Measurements from ENCODE around the gene ENOPH1.
"Not testable (repeated sequence)": the region's sequence is repeated elsewhere in the genome, so short reads cannot be mapped to it uniquely, and the experiment has no call there.

The ENOPH1 gene

DNA sequence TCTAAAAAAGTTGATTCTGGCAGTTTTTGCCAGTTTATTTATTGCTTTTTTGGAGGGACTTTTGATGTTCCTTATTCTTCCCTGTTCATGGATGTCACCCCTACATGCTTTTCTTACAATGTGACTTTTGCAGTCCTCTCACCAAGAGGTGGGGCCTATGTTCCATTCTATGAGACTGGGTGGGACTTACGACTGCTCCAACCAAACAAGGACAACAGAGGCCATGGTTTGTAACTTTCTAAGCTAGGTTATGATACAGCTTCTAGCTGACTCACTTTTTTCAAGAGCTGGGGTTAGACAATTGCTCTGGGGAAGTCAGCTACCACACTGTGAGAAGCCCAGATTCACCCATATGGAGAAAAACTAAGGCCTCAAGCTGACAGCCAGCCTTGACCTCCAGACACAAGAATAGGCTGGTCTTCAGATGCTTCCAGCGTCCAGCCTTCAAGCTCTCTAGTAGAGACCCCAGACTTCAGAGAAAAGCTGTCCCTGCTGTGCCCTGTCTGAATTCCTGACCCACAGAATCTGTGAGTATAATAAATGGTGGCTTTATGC lies 39.5 kb downstream of the ENOPH1 start:
- no peak for DNase-seq (ENCODE audit: low read depth)

DNA sequence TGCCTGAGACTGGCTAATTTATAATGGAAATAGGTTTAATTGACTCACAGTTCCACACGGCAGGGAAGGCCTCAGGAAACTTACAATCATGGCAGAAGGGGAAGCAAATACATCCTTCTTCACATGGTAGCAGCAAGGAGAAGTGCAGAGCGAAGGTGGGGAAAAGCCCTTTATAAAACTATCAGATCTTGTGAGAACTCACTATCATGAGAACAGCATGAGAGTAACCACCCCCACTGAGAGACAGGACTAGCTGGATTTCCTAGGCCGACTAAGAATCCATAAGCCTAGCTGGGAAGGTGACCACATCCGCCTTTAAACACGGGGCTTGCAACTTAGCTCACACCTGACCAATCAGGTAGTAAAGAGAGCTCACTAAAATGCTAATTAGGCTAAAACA lies 42.7 kb downstream of the ENOPH1 start:
- not testable (repeated sequence) for DNase-seq (ENCODE audit: low read depth)

DNA sequence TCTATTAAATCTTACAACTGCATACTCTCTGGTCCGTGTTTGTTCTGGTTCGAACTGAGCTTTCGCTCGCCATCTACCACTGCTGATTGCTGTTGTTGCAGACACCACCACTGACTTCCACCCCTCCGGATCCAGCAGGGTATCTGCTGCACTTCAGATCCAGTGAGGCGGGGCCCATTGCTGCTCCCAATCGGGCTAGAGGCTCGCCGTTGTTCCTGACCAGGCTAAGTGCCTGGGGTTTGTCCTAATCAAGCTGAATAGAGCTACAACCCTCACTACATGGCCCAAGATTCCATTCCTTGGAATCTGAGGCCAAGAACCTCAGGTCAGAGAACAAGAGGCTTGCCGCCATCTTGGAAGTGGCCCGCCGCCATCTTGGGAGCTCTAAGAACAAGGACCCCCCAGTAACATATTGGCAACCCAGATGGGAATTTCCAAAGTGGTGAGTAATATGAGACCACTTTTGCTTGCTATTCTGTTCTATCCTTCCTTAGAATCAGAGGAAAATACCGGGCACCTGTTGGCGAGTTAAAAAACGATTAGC lies 43.3 kb downstream of the ENOPH1 start:
- no peak for DNase-seq (ENCODE audit: low read depth)

DNA sequence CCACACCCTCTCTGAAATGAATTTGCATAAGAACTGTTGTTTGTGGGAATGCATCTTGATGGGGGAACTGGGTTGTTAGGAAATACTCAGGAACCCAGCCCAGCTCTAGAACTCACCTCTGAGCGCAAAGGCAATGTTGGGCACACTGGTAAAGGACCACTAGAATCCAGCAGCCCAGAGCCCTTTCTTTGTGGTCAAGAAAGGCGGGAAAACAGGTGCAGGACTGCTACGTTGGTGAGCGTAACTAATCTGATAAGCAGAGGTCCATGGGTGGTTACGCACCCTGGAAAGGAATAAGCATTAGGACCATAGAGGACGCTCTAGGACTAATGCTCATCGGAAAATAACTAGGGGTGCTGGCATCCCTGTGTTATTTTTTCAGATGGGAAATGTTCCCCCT lies 45.5 kb downstream of the ENOPH1 start:
- DNase-seq (ENCODE audit: low read depth): not testable (repeated sequence)

DNA sequence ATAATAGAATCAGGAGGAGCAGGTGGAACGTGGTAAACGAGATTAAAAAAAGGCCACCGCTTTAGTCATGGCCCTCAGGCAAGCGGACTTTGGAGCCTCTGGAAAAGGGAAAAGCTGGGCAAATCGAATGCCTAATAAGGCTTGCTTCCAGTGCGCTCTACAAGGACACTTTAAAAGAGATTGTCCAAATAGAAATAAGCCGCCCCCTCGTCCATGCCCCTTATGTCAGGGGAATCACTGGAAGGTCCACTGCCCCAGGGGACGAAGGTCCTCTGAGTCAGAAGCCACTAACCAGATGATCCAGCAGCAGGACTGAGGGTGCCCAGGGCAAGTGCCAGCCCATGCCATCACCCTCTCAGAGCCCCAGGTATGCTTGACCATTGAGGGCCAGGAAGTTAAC lies 47.1 kb downstream of the ENOPH1 start:
- not testable (repeated sequence) for DNase-seq (ENCODE audit: low read depth)

DNA sequence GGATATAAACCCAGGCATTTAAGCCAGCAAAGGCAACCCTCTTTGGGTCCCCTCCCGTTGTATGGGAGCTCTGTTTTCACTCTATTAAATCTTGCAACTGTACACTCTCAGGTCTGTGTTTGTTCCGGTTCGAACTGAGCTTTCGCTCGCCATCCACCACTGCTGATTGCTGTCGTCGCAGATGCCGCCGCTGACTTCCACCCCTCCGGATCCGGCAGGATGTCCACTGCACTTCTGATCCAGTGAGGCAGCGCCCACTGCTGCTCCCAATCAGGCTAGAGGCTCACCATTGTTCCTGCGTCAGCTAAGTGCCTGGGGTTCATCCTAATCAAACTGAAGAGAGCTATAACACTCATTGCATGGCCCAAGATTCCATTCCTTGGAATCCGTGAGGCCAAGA lies 49.2 kb downstream of the ENOPH1 start:
- DNase-seq (ENCODE audit: low read depth): no peak

DNA sequence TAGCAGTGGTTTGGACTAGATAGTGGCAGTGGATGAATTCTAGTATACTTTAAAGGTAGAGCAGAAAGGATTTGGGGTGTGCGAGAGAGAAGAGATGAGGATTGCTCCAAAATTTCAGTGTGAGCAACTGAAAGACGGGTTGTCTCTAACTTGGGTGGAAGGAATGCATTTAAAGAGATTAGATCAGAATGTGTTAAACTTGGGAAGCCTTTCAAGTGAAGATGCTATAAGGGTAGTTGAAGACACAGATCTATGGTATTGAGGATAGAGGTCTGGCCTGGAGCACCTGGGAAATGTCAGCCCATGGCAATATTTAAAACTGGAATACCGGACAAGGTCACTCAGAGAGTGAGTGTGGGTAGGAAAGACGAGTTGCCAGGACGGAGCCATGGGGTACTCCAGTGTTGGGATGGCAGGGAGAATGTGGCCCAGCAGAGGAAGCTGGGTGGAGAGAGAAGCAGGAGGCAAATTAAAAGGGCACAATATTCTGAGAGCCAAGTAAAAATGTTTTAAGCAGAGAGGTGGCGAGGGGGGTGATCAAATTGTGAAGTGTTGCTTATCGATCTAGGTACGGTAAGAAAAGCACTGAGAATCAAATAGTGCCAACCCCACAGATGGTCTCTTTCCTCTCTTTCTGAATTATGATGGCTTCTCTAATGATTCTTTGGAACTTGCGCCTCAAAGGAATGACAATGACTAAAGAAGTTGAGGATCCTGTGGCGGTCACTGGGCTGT lies 50.5 kb downstream of the ENOPH1 start:
- DNase-seq (ENCODE audit: low read depth): no peak

DNA sequence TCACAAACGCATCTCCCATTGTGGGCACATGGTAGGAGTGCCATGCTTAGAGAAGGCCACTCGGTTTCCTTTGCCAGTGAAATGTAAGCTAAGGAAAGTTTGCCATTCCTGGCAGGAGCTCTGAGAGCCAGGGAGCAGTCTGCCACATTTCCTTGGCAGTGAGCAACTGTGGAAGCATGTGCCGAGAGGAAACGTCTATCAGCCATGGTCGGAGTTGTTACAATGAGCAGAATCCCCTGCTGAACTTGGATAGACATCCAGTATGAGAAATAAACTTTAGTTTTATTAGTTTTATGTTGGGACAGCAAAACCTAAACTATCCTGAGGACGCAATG lies 51.1 kb downstream of the ENOPH1 start:
- DNase-seq (ENCODE audit: low read depth): no peak

DNA sequence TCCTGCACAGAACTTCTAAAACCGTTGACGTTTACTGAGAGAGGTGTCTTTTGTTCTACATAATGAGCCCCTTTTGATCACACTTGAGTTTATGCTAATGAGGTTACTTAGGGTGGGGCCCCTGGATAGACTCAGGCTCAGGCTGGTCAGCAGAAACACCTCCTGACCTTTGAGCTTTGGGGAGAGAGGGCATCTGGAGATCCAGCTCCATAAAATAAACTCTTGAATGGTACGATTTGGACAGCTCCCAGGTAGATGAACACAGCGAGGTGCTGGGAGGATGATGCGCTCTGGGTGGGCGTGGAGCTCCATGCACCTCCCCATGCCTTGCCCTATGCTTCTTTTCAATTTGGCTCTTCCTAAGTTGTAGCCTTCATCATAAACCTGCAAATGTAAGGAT lies 52.0 kb downstream of the ENOPH1 start:
- DNase-seq (ENCODE audit: low read depth): no peak

DNA sequence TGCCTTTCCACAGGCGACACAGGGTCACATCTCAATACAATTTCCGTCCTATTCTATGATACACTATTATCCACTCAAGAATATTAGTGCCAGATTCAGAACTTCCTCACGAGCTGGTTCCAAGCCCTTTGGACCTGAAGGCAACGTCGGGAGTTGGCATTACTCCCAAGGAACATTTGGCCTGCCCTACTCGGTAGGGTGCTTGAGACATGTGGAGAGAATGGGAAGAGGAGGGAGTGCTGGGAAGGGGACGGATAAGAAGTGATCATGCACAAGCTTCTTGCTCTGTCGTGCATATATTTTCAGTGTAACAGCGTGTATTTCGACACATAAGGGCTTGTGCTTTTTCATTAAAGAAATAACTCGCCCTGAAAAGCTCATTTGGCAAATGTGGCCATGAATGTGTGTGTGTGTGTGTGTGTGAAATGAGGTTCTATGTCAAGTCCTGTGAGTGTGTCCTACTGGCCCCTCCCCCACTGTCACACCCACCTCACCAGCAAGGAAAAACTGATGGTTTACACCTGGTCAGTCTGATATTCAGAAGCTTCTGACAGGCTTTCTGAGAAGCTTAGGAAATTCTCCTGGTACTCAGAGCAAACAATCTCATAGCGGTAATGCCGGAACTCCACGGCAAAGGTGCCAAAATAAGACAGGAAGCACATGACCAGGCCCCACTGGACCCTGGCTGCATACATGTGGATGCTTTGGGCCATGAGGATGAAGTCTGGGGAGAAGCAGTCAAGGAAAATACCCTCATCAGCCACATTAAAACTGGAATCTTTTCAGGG lies 54.8 kb downstream of the ENOPH1 start:
- DNase-seq (ENCODE audit: low read depth): no peak

DNA sequence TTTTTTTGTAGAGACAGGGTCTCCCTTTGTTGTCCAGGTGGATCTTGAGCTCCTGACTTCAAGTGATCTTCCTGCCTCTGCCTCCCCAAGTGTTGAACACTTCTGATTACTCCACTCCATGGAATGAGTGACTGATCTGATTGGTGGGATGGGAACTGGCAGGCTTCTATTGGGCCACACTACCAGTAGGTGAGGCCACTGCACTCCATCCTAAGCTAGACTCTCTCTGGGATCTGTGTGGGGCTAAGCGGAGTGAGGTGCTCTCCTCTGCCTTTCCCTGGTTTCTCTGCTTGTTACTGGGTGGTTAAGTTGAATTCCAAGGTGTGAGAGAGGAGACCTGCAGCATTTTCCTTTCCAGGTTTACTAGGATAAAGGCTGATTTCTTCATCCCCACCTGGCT lies 58.7 kb downstream of the ENOPH1 start:
- no peak for DNase-seq (ENCODE audit: low read depth)

DNA sequence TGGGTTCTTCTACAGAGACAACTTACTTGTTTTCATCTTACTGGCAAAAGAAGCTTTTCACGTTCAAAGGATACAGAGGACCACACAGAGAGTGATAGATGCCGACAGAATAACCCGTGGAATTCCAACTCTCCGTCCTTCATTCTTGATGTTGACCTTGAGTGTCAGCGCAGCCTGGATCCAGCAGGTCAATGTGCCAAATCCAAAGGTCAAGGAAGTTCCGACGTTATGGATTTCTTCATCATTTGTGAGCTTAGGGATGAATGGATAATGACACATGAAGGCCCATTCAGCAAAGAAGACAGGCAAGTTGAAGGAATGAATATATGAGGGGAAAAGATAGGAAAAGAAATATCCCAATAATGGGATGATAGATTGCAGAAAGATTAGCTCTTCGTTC lies 59.6 kb downstream of the ENOPH1 start:
- DNase-seq (ENCODE audit: low read depth): no peak

DNA sequence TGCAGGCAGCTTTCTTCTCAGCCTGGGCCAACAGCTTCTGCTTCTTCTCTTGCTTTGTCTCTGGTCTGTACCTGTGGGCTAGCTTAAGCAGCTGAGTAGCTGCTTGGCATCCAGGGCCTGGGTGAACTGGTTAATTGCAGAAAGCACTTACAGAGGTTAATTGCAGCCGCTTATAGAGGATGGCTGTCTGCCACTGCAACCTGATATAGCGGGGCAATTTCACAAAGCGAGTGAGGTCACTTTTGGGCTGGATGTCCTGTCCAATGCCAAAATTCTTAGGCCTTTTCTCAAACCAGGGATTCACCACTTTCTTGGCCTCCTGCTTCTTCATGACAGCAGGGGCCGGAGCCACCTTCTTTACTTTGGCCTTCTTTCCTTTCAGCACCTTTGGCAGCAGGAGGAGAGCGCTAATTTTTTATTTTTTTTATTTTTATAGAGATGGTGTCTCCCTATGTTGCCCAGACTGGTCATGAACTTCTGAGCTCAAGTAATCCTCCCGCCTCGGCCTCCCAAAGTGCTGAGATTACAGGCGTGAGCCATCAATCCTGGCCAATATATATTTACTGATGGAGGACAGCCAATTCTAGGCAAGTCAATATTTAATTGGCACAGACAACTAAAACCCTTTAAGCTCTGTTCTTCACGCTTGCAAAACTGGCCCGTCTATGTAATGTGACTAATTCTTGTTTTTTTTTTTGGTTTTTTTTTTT lies 61.0 kb downstream of the ENOPH1 start:
- no peak for DNase-seq (ENCODE audit: low read depth)

DNA sequence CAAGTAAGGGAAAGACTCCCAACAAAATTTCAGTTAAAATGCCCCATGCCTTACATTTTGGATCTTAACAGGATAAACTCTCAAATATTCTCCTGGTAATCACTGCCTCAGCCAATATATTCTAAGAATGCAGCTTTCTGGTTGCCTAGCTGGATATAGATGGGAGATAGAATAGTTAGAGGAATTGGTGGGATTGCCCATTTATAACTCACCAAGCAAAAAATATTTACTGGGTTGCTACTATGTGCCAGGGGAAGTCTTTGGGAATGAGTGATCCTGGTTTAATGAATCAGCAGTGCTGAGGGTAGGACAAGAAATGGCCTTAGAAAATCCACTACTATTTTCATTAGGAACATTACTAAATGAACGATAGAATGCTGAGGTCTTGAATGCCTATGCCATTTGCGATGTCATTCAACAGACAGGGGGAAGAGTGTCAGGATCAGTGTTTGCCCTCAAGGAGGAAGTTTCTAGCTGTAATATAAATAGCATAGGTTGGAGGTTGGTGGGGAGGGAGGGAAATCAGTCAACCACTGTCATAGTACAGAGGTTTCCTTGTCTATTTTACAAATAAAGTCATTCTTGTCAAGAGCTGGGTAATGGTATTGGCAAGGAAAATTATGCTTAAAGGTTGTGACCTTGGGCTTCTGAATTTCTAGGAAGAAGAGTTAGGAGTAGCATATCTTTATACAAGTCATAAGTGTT lies 63.5 kb downstream of the ENOPH1 start:
- no peak for DNase-seq (ENCODE audit: low read depth)

DNA sequence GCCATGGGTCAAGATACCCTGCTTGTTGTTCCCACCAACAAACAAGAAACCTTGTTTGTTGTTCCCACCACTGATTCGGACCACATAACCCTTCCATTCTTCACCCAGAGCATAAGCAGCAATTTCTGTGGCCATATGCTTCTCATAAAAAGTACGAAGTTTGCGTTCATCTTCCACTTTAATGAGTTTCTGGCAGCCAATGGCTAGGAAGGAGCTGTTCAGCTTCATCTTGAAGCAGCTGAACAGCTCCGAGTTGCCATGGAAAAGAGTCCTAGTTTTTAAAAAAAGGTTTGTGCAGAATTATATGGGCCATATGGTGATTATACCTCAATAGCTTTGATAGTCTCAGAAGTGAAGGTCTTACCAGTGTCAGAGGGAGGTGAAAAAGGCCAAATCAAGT lies 65.3 kb downstream of the ENOPH1 start:
- no peak for DNase-seq (ENCODE audit: low read depth)

DNA sequence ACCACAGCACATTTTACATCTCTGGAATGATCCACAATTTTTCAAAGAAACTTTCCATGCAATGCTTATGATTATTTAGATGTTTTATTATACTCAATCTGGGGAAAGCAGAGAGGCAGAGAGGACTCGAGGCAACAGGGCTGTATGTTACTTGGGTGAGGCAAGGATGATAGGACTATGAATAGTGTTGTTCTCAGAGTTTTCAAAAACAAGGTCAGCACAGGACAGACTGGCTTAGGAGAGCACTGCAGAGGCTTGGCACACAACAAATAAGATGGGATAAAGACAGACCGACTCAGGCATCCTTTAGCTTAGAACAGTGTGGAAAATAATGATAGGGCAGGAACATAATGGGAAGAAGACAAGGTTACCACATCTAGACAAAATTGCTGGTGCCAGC lies 66.0 kb downstream of the ENOPH1 start:
- DNase-seq (ENCODE audit: low read depth): no peak

DNA sequence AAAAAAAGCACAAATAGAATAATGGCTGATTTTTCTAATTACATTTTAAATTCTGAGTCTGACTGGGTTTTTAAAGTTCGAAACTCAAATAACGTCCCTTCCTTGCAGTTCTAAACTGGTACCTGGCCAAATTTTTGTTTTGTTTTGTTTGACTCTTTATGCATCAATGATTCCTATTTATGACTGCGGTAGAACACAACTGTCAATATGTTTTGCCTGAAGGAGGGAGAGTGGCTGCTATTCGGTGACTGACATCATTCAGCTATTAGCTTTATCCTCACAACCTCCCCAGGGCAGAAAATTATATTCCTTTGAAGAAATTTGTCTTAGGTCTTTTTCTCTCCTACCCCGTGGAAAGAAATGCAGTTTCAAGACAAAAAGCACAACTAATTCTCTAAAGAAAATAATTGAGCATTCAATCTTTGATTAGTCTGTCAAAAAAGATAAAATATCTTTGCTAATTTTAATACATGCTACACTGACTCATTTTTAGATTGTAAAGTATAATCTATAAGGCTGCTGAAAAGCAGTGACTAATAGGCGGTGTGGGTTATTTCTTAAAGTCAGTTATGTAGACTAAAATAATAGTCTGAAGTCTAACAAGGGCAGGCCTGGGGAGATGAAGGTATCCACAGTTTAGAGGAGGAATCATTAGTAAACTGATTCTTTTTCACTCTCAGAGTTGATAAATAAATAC lies 69.5 kb downstream of the ENOPH1 start:
- DNase-seq (ENCODE audit: low read depth): no peak

DNA sequence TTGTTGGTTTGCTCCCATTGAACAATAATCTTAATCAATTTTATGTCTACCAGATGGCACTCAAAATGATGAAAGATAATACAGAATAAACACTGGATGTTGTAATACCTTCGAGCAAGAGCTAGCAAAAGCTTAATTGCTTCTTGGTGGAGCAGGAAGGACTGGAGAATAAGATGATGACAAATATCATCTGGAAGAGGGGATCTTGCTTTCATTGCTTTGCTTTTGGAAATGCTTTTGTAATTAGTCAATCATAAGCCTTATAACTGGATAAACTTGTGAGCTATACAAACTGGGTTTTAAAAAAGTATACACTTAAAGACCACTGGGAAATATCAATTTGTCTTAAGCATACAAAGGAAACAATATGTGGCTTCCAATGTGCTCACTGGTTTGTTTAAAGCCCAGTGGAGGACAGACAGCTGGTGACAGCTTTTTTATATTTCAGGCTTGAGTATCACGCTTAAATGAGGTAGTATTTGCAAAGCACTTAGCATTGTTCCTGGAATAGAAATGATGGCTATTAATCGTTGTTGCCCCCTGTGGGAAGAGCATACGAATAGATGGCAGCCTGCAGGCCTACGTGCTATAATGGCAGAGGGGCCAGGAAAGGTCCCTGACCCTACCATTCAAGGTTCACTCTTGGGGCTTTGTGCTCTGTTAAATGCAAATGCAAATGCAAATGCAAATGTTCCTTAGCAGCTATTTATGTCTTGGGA lies 70.2 kb downstream of the ENOPH1 start:
- DNase-seq (ENCODE audit: low read depth): no peak

DNA sequence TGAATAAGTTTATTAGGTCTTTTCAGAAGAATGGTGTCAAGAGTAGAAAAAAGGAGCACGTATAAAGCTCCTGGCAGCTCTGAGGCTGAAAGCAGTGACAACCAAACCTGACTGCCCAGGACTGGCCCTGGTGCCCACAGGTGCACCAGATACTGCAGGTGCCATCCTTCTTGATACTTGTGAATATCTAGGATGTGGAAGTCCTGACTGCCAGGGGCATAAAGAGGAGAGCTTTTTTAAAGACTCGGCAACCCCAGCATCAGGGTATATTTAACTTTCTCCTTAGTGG lies 70.7 kb downstream of the ENOPH1 start:
- DNase-seq (ENCODE audit: low read depth): no peak

DNA sequence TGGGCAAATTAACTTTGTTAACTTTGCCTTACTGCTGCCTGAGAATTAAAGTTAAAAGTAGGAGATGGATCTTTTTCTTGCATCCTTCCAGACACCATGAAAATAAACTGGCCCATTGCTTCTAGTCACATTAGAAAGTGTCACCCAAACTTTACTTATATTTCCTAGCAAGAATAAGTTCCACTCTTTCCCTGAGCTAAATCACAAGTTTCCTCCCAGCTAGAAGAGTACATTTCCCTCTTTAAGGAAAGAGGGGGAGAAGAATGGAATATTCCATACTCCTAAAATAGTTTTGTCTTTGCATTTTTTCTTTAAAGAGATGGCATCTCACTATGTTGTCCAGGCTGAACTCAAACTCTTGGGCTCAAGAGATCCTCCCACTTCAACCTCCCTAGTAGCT lies 77.6 kb downstream of the ENOPH1 start:
- no peak for DNase-seq (ENCODE audit: low read depth)
